Esophagus squamous epithelium (tissue), 4 donors: Measurements from ENCODE around the gene DAP3.

Experiments used
- CTCF ChIP-seq, 6 experiments: fragments of 450-650 bp in 4 of 6; fragments of 200-600 bp in 2 of 6; sonication (generic) in 2 of 6; IDR thresholded peaks; one replicate each; pipeline ENCODE4 v1.5.1; 2016 to 2019; ENCODE audit warnings: antibody characterized with exemption in 6 of 6, mild to moderate bottlenecking in 4 of 6, moderate library complexity in 4 of 6
- POLR2A ChIP-seq, 4 donors: fragments of 450-650 bp; IDR thresholded peaks; one replicate each; pipeline ENCODE4 v1.6.1; 2017; ENCODE audit warnings: antibody characterized with exemption in 4 of 4, mild to moderate bottlenecking in 4 of 4, moderate library complexity in 3 of 4

DNA sequence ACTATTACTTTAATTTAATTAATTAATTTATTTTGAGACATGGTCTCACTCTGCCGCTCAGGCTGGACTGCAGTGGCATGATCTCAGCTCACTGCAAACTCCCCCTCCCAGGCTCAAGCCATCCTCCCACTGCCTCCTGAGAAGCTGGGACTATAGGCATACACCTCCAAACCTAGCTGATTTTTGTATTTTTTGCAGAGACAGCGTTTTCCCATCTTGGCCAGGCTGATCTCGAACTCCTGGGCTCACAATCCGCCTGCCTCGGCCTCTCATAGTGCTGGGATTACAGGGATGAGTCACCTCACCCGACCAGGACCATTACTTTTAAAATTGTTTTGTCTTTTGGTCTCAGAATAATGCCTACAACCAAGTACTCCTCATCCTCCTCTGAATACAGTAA is 15.9 kb upstream of the DAP3 start:
- TF ChIP-seq POLR2A (IDR thresholded peaks at IDR 0.05) (no peak), CTCF (IDR thresholded peaks at IDR 0.05) (no peak)
